Measurements from ENCODE around the gene TRIOBP.

- TF ChIP-seq CTCF (conservative IDR thresholded peaks at IDR 0.05; ENCODE audit: low read length): no peak
- no peak for TF ChIP-seq EZH2phosphoT487 (IDR thresholded peaks at IDR 0.05; ENCODE audit: borderline replicate concordance, low read depth, low read length)
Observed at GRCh38 chr22:37677493-37677974, 19.3 kb upstream of the TRIOBP start.
